Smooth muscle cell (in vitro differentiated cells): Measurements from ENCODE around the gene TBR1. TPM values are rescaled to one million over a fixed set of nuclear protein-coding genes. Genes with fewer than 3 reads are reported as not detected.

Experiments
- DNase-seq: peaks from one replicate; lab custom pipeline; 2025; ENCODE audit not compliant: unreplicated experiment; lab: John Stamatoyannopoulos, UW
- H2AFZ ChIP-seq: fragments of 200-600 bp; sonication (generic); 2 replicates; pipeline ENCODE4 v1.6.0; 2016; ENCODE audit warnings: antibody characterized with exemption, low read depth, mild to moderate bottlenecking
- H3F3A ChIP-seq: fragments of 200-600 bp; sonication (generic); 2 replicates; pipeline ENCODE4 v1.6.0; 2017; ENCODE audit warnings: antibody characterized with exemption, low read depth
- H3K27ac ChIP-seq: fragments of 200-600 bp; sonication (generic); 2 replicates; pipeline ENCODE4 v1.5.1; 2016; ENCODE audit warnings: low read depth, mild to moderate bottlenecking
- H3K27me3 ChIP-seq: fragments of 200-600 bp; sonication (generic); 2 replicates; pipeline ENCODE4 v1.6.1; 2016; ENCODE audit warnings: low read depth, mild to moderate bottlenecking
- H3K36me3 ChIP-seq: fragments of 200-600 bp; sonication (generic); 2 replicates; pipeline ENCODE4 v1.5.1; 2016; ENCODE audit warnings: low read depth
- H3K4me1 ChIP-seq: fragments of 200-600 bp; sonication (generic); 2 replicates; pipeline ENCODE4 v1.5.1; 2016; ENCODE audit warnings: low read depth
- H3K4me2 ChIP-seq: fragments of 200-600 bp; sonication (generic); 2 replicates; pipeline ENCODE4 v1.6.0; 2016; ENCODE audit warnings: mild to moderate bottlenecking
- H3K4me3 ChIP-seq: fragments of 200-600 bp; sonication (generic); 2 replicates; pipeline ENCODE4 v1.5.1; 2016; ENCODE audit warnings: mild to moderate bottlenecking
- H3K79me2 ChIP-seq: fragments of 200-600 bp; sonication (generic); 2 replicates; pipeline ENCODE4 v1.6.0; 2016; ENCODE audit warnings: low read depth, mild to moderate bottlenecking
- H3K9ac ChIP-seq: fragments of 200-600 bp; sonication (generic); 2 replicates; pipeline ENCODE4 v1.6.0; 2016; ENCODE audit warnings: low read depth
- H3K9me3 ChIP-seq: fragments of 200-600 bp; sonication (generic); replicated peaks from 2 replicates; pipeline ENCODE4 v1.5.1; 2016; ENCODE audit warnings: low read depth
- H4K20me1 ChIP-seq: fragments of 200-600 bp; sonication (generic); 2 replicates; pipeline ENCODE4 v1.6.0; 2016; ENCODE audit warnings: low read depth
- CTCF ChIP-seq: fragments of 200-600 bp; sonication (generic); IDR thresholded peaks from 2 replicates; pipeline ENCODE4 v1.5.1; 2017; ENCODE audit warnings: borderline replicate concordance, mild to moderate bottlenecking, antibody characterized with exemption; ENCODE audit not compliant: insufficient read depth, poor library complexity, severe bottlenecking
- WGBS: methylation state at CpG from one replicate; pipeline ENCODE4 v1.1.7; 2016; ENCODE audit warnings: low lambda C conversion rate; 5-methylcytosine and 5-hydroxymethylcytosine counted together
- polyA plus RNA-seq: library from polyadenylated mRNA; unstranded; fragments of >200 nt; fragmentation: Nextera tagmentation; extraction: Ambion mirVana; gene quantifications from 2 replicates; pipeline ENCODE4 v1.2.1, GENCODE V29; 2016
- total RNA-seq: library from RNA; depleted of rRNA; stranded (reverse); fragments of >200 nt; gene quantifications from 2 replicates; pipeline ENCODE4 v1.2.3, GENCODE V29; 2014

The TBR1 gene
- total and polyA plus RNA-seq, 2 experiments from 2014 or later = 2.3 TPM; not detected in 1

DNA sequence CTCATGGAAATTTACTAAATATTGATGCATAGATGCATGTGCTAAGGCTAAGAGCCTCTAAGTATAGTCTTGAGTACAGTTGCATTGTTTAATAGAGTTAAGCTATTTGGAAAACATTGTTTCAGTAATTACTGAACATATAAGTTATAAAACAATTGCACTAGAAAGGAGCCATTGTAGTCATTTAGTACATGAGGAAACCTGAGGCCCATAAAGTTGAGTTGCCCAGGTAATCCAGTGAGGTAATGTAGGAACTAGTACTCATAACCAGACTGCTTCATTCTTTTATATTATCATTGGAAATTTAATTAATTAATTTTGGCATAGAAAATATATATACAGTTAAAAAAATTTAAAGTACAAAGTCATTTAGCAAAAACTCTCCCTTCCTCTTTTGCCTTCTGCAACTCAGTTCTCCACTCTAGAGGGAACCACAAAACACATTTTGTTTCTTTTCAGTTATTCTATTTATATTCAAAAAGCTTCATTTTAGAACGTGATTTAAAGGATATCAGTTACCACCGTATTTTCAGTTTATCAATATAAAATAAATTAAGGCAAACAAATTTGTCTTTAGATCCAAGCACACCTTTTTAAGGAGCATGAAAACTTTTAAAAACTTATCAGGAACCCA lies 27.8 kb upstream of the TBR1 start:
- H3F3A ChIP-seq = no peaks in the 10 kb centered on the region
- no peak for DNase-seq
- TF ChIP-seq CTCF = no peak
- peaks cover 12% of the 10 kb centered on the region for H4K20me1 ChIP-seq
- H3K27me3 ChIP-seq = no peaks in the 10 kb centered on the region
- H3K4me2 ChIP-seq = no peak overlapping the region
- peaks cover 13% of the 10 kb centered on the region for H3K36me3 ChIP-seq
- H3K4me1 ChIP-seq = no peaks in the 10 kb centered on the region
- H3K9ac ChIP-seq = no peak overlapping the region
- no peaks in the 10 kb centered on the region for H3K79me2 ChIP-seq
- H3K9me3 ChIP-seq = no peaks in the 10 kb centered on the region
- no peak overlapping the region for H3K4me3 ChIP-seq
- 98% methylated on average over 2 of the region's 2 CpGs for WGBS
- H3K27ac ChIP-seq = no peak overlapping the region
- H2AFZ ChIP-seq = no peak overlapping the region

- DNase-seq = no peak
- WGBS = 96% methylated on average over 4 of the region's 4 CpGs
- Histone ChIP-seq H4K20me1 (peaks cover 10% of the 10 kb centered on the region), H2AFZ (no peak overlapping the region), H3K4me1 (no peaks in the 10 kb centered on the region), H3K27me3 (no peaks in the 10 kb centered on the region), H3K4me3 (no peak overlapping the region), H3K4me2 (no peak overlapping the region), H3K79me2 (no peaks in the 10 kb centered on the region), H3K36me3 (peaks cover 24% of the 10 kb centered on the region), H3K9ac (no peak overlapping the region), H3K27ac (no peak overlapping the region), H3K9me3 (no peaks in the 10 kb centered on the region), H3F3A (no peaks in the 10 kb centered on the region)
- TF ChIP-seq CTCF = no peak
These were observed 24.2 kb upstream of the TBR1 start for GRCh38 chr2:161391737-161392506.

DNA sequence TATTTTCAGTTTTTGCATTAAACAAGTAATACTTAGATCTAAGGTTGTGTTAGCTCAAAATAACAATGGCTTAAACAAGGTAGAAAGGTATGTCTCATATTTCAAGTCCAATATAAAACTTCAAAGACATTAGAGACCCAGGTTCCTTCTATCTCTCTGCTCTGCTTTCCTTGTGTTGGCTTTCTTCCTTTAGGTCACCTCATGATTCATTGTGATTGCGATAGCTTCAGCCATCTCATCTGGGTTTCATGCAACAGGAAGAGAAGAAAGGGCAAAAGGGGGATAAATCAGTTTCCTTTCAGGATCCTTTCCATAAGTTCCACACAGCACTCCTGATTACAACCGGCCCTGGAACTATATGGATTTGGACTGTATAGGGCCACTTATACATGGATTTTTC lies 16.0 kb upstream of the TBR1 start:
- Histone ChIP-seq H2AFZ (no peak overlapping the region), H4K20me1 (peaks cover 9% of the 10 kb centered on the region), H3K4me3 (no peak overlapping the region), H3K4me1 (no peaks in the 10 kb centered on the region), H3K79me2 (no peaks in the 10 kb centered on the region), H3K27me3 (no peaks in the 10 kb centered on the region), H3K27ac (no peak overlapping the region), H3K36me3 (peaks cover 19% of the 10 kb centered on the region), H3K9me3 (no peaks in the 10 kb centered on the region), H3K9ac (no peak overlapping the region), H3F3A (no peaks in the 10 kb centered on the region), H3K4me2 (no peak overlapping the region)
- 99% methylated on average over 2 of the region's 2 CpGs for WGBS
- no peak for DNase-seq
- no peak for TF ChIP-seq CTCF
